ENCODE results near the gene SMARCAL1.

GRCh38 chr2:216473187-216473586 is 60.9 kb downstream of the SMARCAL1 start:
- TF ChIP-seq GABPA (IDR thresholded peaks at IDR 0.05; ENCODE audit: low read depth) (no peak), CTCF (IDR thresholded peaks at IDR 0.05) (no peak), TCF12 (IDR thresholded peaks at IDR 0.05) (no peak), MEF2A (IDR thresholded peaks at IDR 0.05; ENCODE audit: borderline replicate concordance, low read depth) (no peak), EP300 (IDR thresholded peaks at IDR 0.05; ENCODE audit: borderline replicate concordance in 1 of 2, low read depth in 1 of 2, low read length in 1 of 2) (no peak)

Measured in SK-N-SH (cell line).